Measurements from ENCODE around the gene KLF6.

DNA sequence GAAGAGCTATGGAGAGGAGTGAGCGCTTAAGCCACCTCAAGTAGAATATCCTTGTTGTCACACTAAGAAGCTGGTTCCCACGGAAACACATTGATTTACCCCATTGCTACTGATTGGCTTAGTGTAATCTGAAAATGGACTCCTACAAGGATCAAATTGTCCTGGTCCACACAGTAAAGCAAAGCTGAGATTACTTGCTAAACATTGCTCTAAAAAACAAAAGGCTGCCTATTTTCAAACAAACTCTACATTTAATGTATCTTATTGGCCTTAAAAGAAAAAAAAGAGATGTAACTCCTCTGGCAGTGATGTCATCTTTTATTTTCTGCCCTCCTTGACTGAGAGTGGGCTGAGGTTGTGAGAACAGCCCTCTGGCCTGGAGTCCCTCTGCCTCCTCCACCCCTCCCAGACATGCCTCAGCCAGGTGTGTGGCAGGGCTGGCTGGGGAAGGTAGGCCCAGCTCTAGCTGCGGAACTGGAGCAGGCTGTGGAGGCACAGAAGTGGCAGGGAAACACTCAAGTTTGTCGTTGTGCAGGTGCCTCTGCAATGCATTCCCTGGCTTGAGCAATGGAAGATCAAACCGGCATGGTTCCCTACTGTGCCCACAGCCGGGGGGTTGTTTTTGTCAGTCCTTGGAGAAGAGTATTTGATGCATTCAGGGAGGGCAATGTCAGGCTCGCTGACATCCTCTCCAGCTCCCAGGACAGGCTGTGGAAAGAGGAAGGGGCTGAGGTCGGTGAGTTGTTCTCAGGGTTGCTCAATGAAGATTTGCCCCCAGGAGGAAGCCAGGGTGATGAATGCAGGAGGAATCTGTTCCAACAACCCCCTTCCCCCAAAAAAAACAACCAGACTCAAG is 9.1 kb downstream of the KLF6 start:
- TF ChIP-seq, protein P1, sequence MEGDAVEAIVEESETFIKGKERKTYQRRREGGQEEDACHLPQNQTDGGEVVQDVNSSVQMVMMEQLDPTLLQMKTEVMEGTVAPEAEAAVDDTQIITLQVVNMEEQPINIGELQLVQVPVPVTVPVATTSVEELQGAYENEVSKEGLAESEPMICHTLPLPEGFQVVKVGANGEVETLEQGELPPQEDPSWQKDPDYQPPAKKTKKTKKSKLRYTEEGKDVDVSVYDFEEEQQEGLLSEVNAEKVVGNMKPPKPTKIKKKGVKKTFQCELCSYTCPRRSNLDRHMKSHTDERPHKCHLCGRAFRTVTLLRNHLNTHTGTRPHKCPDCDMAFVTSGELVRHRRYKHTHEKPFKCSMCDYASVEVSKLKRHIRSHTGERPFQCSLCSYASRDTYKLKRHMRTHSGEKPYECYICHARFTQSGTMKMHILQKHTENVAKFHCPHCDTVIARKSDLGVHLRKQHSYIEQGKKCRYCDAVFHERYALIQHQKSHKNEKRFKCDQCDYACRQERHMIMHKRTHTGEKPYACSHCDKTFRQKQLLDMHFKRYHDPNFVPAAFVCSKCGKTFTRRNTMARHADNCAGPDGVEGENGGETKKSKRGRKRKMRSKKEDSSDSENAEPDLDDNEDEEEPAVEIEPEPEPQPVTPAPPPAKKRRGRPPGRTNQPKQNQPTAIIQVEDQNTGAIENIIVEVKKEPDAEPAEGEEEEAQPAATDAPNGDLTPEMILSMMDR (IDR thresholded peaks at IDR 0.05; ENCODE audit: low read depth, low read length, poor library complexity, severe bottlenecking) = no peak
- no peak for TF ChIP-seq EZH2phosphoT487 (IDR thresholded peaks at IDR 0.05; ENCODE audit: borderline replicate concordance, low read length)

All from DOHH2 (cell line).